K562 (cell line): Measurements from ENCODE around the gene RALGAPB. TPM values are rescaled to one million over a fixed set of nuclear protein-coding genes. Genes with fewer than 3 reads are reported as not detected.

Source experiments
- DNMT1 ChIP-seq: fragments of 450-650 bp; IDR thresholded peaks from 2 replicates; pipeline ENCODE4 v1.6.1; 2016; ENCODE audit warnings: antibody characterized with exemption, mild to moderate bottlenecking
- MEIS2 ChIP-seq: fragments of 450-650 bp; IDR thresholded peaks from 2 replicates; pipeline ENCODE4 v1.6.1; 2014; ENCODE audit warnings: mild to moderate bottlenecking; ENCODE audit not compliant: partially characterized antibody
- MTA3 ChIP-seq: fragments of 450-650 bp; formaldehyde crosslinking; IDR thresholded peaks from 2 replicates; pipeline ENCODE4 v1.6.1; 2017; ENCODE audit warnings: mild to moderate bottlenecking, borderline replicate concordance
- NCOA6 ChIP-seq: fragments of 450-650 bp; IDR thresholded peaks from 2 replicates; pipeline ENCODE4 v1.6.1; 2017; ENCODE audit warnings: mild to moderate bottlenecking
- POLR2G ChIP-seq: fragments of 200-400 bp; formaldehyde crosslinking; IDR thresholded peaks from 2 replicates; pipeline ENCODE4 v1.6.1; 2017; ENCODE audit warnings: low read depth, mild to moderate bottlenecking, antibody characterized with exemption, low read length, moderate library complexity
- TEAD1 ChIP-seq, 2 experiments: fragments of 450-650 bp in 1 of 2; sonication (generic) in 1 of 2; formaldehyde crosslinking; IDR thresholded peaks; 2 replicates each; pipeline versions ENCODE4 v1.4.0 to v1.8.0; 2020 to 2022; ENCODE audit warnings: mild to moderate bottlenecking in 2 of 2, missing genetic modification reagents in 1 of 2
- ZNF586 ChIP-seq: fragments of 450-650 bp; formaldehyde crosslinking; conservative IDR thresholded peaks from 2 replicates; pipeline ENCODE4 v1.4.0; 2020; ENCODE audit warnings: mild to moderate bottlenecking, moderate library complexity
- ZNF589 ChIP-seq: fragments of 200-800 bp; sonication (Bioruptor generic); IDR thresholded peaks from 2 replicates; pipeline ENCODE4 v1.6.1; 2016; ENCODE audit warnings: low read depth, missing genetic modification characterization, missing compliant biosample characterization
- polyA plus RNA-seq, 8 experiments: library from polyadenylated mRNA; depleted of rRNA in 4 of 8; stranded (reverse) in 5 of 8; unstranded in 3 of 8; fragments of >200 nt; fragmentation: Nextera tagmentation in 2 of 8; fragmentation: Illumina TruSeq in 1 of 8; extraction: Ambion mirVana in 2 of 8; extraction: Trizol in 1 of 8; gene quantifications; 2 replicates each; pipeline versions ENCODE4 v1.2.1 to v1.2.3, GENCODE V29; 2011 to 2014; ENCODE audit warnings: inconsistent platforms in 1 of 8, missing spikeins in 1 of 8
- total RNA-seq, 7 experiments: library from RNA; depleted of rRNA in 6 of 7; stranded (reverse); fragments of >200 nt in 6 of 7; fragmentation: Illumina TruSeq in 2 of 7; extraction: Trizol in 2 of 7; gene quantifications; 2 replicates each; pipeline versions ENCODE4 v1.2.1 to v1.2.3, GENCODE V29; 2011 to 2021; ENCODE audit warnings: low replicate concordance in 1 of 7
- TF ChIP-seq, protein P1 (sequence below), 3 experiments: IDR thresholded peaks in 2 of 3; conservative IDR thresholded peaks in 1 of 3; 2 replicates each; pipeline ENCODE4 v1.5.1; 2011 to 2012; ENCODE audit warnings: low read length in 3 of 3, mild to moderate bottlenecking in 3 of 3, control low read depth in 2 of 3, improper control_type of control experiment in 1 of 3, inconsistent platforms in 1 of 3, low read depth in 1 of 3, mixed read lengths in 1 of 3, moderate library complexity in 1 of 3; ENCODE audit not compliant: insufficient read depth in 2 of 3
- TF ChIP-seq, protein P2 (sequence below): fragments of 450-650 bp; IDR thresholded peaks from 2 replicates; pipeline ENCODE4 v1.7.1; 2018; ENCODE audit warnings: mild to moderate bottlenecking, low read depth; ENCODE audit not compliant: partially characterized antibody
- TF ChIP-seq, protein P3 (sequence below), 2 experiments: IDR thresholded peaks in 1 of 2; conservative IDR thresholded peaks in 1 of 2; 2 replicates each; pipeline ENCODE4 v1.6.1; 2016; ENCODE audit warnings: low read depth in 2 of 2, mild to moderate bottlenecking in 1 of 2, missing compliant biosample characterization in 1 of 2, missing genetic modification characterization in 1 of 2, moderate library complexity in 1 of 2
- TF ChIP-seq, protein P4 (sequence below), 2 experiments: fragments of 450-650 bp in 1 of 2; sonication (generic) in 1 of 2; formaldehyde crosslinking; conservative IDR thresholded peaks; 2 replicates each; pipeline versions ENCODE4 v1.4.0 to v1.8.1; 2020 to 2022; ENCODE audit warnings: mild to moderate bottlenecking in 1 of 2, missing genetic modification reagents in 1 of 2
- TF ChIP-seq, protein P5 (sequence below): fragments of 450-650 bp; IDR thresholded peaks from 2 replicates; pipeline ENCODE4 v1.6.1; 2018; ENCODE audit not compliant: partially characterized antibody

The RALGAPB gene
- total and polyA plus RNA-seq, 9 of the 15 experiments (the other 6 are each of a cell fraction or from before 2014, with no cell fraction given): 4.3 to 25.6 (median 13.6) TPM

DNA sequence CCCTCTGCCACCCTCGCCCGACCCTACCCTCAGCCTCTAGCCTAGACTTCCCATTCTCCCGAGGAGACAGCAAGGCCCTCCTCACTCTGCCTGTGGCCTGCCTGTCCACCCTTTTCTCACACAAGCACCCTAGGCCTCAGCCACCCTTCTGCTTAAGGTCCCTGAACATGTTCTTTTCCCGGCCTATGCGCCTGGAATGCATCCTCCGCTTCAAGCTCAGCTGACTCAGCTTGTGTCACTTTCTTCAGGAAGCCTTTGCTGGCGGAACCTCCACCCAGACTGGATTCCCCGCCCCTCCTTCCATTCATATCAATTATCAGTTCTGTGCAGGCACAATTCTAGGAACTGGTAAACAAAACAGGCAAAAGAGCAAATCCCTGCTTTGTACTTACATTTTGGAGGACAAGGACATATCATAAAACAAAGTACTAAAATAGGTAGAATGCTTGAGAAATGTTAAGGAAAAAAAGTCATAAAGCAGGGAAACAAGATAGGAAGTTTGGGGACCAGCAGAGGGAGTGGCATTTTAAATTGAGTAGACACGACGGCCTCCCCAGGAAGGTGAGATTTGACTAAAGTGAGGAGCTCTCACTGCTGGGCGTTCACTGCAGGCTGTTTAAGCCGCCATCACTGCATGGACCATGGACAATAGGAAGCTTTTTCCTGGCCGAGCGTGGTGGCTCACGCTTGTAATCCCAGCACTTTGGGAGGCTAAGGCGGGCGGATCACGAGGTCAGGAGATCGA lies 19.6 kb upstream of the RALGAPB start (continued):
- TF ChIP-seq, protein P1, sequence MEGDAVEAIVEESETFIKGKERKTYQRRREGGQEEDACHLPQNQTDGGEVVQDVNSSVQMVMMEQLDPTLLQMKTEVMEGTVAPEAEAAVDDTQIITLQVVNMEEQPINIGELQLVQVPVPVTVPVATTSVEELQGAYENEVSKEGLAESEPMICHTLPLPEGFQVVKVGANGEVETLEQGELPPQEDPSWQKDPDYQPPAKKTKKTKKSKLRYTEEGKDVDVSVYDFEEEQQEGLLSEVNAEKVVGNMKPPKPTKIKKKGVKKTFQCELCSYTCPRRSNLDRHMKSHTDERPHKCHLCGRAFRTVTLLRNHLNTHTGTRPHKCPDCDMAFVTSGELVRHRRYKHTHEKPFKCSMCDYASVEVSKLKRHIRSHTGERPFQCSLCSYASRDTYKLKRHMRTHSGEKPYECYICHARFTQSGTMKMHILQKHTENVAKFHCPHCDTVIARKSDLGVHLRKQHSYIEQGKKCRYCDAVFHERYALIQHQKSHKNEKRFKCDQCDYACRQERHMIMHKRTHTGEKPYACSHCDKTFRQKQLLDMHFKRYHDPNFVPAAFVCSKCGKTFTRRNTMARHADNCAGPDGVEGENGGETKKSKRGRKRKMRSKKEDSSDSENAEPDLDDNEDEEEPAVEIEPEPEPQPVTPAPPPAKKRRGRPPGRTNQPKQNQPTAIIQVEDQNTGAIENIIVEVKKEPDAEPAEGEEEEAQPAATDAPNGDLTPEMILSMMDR (IDR thresholded peaks at IDR 0.05 in 2 of 3, conservative IDR thresholded peaks at IDR 0.05 in 1 of 3; ENCODE audit: insufficient read depth in 2 of 3, low read depth in 1 of 3, low read length in 3 of 3): peak in 1 of 3 experiments; percentile 9; a peak in 1 of 6 replicates
- TF ChIP-seq, protein P2, sequence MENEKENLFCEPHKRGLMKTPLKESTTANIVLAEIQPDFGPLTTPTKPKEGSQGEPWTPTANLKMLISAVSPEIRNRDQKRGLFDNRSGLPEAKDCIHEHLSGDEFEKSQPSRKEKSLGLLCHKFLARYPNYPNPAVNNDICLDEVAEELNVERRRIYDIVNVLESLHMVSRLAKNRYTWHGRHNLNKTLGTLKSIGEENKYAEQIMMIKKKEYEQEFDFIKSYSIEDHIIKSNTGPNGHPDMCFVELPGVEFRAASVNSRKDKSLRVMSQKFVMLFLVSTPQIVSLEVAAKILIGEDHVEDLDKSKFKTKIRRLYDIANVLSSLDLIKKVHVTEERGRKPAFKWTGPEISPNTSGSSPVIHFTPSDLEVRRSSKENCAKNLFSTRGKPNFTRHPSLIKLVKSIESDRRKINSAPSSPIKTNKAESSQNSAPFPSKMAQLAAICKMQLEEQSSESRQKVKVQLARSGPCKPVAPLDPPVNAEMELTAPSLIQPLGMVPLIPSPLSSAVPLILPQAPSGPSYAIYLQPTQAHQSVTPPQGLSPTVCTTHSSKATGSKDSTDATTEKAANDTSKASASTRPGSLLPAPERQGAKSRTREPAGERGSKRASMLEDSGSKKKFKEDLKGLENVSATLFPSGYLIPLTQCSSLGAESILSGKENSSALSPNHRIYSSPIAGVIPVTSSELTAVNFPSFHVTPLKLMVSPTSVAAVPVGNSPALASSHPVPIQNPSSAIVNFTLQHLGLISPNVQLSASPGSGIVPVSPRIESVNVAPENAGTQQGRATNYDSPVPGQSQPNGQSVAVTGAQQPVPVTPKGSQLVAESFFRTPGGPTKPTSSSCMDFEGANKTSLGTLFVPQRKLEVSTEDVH: no peak
- TF ChIP-seq, protein P3, sequence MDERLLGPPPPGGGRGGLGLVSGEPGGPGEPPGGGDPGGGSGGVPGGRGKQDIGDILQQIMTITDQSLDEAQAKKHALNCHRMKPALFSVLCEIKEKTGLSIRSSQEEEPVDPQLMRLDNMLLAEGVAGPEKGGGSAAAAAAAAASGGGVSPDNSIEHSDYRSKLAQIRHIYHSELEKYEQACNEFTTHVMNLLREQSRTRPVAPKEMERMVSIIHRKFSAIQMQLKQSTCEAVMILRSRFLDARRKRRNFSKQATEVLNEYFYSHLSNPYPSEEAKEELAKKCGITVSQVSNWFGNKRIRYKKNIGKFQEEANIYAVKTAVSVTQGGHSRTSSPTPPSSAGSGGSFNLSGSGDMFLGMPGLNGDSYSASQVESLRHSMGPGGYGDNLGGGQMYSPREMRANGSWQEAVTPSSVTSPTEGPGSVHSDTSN (CRISPR knock-in tag; IDR thresholded peaks at IDR 0.05; ENCODE audit: low read depth): no peak
- TF ChIP-seq, protein P3 (tag; conservative IDR thresholded peaks at IDR 0.05; ENCODE audit: low read depth): no peak
- no peak for TF ChIP-seq DNMT1
- TF ChIP-seq MEIS2: peak; percentile 41
- no peak for TF ChIP-seq ZNF586 (CRISPR knock-in tag)
- TF ChIP-seq ZNF589 (CRISPR knock-in tag): no peak
- TF ChIP-seq TEAD1 (CRISPR knock-in tag; IDR thresholded peaks at IDR 0.05): peak in 1 of 2 experiments; percentile 90; a peak in 2 of 4 replicates
- no peak for TF ChIP-seq POLR2G
- TF ChIP-seq NCOA6: no peak
- TF ChIP-seq MTA3: peak; percentile 64; the same call in 1 of the 2 replicates
- TF ChIP-seq, protein P4, sequence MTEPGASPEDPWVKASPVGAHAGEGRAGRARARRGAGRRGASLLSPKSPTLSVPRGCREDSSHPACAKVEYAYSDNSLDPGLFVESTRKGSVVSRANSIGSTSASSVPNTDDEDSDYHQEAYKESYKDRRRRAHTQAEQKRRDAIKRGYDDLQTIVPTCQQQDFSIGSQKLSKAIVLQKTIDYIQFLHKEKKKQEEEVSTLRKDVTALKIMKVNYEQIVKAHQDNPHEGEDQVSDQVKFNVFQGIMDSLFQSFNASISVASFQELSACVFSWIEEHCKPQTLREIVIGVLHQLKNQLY (CRISPR knock-in tag; conservative IDR thresholded peaks at IDR 0.05): no peak
- TF ChIP-seq, protein P5, sequence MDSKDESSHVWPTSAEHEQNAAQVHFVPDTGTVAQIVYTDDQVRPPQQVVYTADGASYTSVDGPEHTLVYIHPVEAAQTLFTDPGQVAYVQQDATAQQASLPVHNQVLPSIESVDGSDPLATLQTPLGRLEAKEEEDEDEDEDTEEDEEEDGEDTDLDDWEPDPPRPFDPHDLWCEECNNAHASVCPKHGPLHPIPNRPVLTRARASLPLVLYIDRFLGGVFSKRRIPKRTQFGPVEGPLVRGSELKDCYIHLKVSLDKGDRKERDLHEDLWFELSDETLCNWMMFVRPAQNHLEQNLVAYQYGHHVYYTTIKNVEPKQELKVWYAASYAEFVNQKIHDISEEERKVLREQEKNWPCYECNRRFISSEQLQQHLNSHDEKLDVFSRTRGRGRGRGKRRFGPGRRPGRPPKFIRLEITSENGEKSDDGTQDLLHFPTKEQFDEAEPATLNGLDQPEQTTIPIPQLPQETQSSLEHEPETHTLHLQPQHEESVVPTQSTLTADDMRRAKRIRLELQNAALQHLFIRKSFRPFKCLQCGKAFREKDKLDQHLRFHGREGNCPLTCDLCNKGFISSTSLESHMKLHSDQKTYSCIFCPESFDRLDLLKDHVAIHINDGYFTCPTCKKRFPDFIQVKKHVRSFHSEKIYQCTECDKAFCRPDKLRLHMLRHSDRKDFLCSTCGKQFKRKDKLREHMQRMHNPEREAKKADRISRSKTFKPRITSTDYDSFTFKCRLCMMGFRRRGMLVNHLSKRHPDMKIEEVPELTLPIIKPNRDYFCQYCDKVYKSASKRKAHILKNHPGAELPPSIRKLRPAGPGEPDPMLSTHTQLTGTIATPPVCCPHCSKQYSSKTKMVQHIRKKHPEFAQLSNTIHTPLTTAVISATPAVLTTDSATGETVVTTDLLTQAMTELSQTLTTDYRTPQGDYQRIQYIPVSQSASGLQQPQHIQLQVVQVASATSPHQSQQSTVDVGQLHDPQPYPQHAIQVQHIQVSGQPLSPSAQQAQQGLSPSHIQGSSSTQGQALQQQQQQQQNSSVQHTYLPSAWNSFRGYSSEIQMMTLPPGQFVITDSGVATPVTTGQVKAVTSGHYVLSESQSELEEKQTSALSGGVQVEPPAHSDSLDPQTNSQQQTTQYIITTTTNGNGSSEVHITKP: peak; percentile 7
